ENCODE measurements around the gene ZC3H18.

ZC3H18 gene

DNA sequence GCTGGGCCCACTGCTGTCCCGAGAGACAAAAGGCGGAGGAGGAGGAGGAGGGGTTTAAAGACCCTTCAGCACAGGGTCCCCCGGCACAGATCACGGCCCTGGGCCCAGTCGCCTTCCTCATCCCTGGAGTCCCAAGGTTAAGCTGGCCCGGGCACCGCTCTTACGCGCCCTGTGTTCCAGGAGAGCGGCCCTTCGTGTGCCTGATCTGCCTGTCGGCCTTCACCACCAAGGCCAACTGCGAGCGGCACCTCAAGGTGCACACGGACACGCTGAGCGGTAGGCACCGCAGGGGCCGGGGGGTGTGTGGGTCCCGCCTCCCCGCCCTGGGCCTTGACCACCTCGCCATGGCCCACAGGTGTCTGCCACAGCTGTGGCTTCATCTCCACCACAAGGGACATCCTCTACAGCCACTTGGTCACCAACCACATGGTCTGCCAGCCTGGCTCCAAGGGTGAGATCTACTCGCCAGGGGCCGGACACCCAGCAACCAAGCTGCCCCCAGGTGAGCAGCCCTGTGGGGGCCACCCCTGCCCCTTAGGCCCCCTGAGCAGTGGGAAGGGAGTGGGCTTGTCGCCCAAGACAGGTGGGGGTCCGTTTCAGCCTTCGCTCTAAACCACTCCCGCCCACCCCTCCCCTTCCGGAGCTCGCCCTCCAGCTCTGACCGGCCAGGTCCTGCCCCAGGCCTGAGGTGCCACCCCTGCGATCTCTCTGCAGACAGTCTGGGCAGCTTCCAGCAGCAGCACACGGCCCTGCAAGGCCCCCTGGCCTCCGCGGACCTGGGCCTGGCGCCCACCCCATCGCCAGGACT lies 37.6 kb upstream of the ZC3H18 start:
- no peak for DNase-seq (ENCODE audit: low spot score)

DNA sequence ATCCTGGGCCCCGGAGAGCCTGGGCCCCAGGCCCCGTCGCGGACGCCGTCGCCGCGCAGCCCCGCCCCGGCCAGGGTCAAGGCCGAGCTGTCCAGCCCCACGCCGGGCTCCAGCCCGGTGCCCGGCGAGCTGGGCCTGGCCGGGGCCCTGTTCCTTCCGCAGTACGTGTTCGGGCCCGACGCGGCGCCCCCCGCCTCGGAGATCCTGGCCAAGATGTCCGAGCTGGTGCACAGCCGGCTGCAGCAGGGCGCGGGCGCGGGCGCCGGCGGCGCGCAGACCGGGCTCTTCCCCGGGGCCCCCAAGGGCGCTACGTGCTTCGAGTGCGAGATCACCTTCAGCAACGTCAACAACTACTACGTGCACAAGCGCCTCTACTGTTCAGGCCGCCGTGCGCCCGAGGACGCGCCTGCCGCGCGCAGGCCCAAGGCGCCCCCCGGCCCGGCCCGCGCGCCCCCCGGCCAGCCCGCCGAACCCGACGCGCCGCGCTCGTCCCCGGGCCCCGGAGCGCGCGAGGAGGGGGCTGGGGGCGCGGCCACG lies 36.8 kb upstream of the ZC3H18 start:
- no peak for DNase-seq (ENCODE audit: low spot score)

DNA sequence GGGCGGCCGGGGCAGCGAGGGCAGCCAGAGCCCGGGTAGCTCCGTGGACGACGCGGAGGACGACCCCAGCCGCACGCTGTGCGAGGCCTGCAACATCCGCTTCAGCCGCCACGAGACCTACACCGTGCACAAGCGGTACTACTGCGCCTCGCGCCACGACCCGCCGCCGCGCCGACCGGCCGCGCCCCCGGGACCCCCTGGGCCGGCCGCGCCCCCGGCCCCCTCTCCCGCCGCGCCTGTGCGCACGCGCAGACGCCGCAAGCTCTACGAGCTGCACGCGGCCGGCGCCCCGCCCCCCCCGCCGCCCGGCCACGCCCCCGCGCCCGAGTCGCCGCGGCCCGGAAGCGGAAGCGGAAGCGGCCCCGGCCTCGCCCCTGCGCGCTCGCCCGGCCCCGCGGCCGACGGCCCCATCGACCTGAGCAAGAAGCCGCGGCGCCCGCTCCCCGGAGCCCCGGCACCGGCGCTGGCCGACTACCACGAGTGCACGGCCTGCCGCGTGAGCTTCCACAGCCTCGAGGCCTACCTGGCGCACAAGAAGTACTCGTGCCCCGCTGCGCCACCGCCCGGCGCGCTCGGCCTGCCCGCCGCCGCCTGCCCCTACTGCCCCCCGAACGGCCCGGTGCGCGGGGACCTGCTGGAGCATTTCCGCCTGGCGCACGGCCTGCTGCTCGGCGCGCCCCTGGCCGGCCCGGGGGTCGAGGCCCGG lies 36.1 kb upstream of the ZC3H18 start:
- DNase-seq (ENCODE audit: low spot score) = peak; percentile 42

DNA sequence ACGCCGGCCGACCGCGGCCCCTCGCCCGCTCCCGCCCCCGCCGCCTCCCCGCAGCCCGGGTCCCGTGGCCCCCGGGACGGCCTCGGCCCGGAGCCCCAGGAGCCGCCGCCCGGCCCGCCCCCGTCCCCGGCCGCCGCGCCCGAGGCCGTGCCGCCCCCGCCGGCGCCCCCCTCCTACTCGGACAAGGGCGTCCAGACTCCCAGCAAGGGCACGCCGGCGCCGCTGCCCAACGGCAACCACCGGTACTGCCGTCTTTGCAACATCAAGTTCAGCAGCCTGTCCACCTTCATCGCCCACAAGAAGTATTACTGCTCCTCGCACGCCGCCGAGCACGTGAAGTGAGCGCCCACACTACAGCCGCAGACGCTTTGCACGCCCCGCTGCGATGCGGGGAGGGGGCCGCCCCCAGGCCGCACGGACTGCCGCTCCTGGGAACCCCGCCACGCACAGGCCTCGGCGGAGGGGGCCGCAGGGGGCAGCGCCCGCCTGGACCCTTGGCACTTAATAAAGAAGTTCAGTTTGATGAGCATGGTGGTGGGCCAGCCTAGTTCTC lies 35.5 kb upstream of the ZC3H18 start:
- no peak for DNase-seq (ENCODE audit: low spot score)

DNA sequence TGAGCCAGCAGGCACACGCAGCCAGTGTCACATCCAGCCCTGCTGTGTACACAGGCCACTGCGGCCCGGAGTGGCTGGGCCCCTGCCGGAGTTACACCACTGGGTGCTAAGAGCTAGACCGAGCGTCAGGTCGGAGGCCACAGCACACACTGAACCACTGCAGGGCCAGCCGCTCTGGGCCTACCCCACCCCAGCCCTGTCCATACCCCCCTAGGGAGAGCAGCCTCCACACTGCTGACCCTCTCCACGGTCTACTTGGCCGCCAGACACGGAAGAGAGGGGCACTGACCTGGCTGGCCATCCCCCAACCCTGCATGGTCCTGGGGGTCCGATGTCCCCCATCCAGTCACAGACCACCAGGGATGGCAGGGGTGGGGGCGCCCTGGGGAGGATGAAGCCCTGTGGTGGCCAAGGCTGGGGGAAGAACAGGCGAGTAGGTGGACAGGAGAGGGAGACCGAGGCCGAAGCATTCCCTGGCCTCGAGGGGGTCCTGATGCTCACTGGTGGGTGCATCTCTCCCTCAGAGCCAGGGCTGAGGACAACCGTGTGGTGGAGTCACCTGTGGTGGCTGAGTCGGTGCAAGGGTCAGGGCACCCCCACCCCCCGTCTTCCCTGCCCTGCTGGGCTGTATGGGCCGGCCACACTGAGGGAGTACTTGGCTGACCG lies 34.9 kb upstream of the ZC3H18 start:
- DNase-seq (ENCODE audit: low spot score) = no peak

DNA sequence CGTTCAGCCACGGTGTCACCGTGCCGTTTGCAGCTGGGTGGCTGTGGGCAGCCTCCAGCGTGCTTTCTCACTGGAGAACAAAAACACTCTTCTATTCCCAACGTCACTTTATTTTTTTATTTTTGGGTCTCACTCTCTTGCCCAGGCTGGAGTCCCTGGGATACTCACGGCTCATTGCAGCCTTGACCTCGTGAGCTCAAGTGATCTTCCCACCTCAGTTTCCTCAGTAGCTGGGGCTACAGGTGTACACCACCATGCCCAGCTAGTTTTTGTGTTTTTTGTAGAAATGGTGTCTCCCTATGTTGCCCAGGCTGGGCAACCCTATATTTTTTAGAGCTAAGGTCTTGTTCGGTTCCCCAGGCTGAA lies 34.4 kb upstream of the ZC3H18 start:
- no peak for DNase-seq (ENCODE audit: low spot score)

DNA sequence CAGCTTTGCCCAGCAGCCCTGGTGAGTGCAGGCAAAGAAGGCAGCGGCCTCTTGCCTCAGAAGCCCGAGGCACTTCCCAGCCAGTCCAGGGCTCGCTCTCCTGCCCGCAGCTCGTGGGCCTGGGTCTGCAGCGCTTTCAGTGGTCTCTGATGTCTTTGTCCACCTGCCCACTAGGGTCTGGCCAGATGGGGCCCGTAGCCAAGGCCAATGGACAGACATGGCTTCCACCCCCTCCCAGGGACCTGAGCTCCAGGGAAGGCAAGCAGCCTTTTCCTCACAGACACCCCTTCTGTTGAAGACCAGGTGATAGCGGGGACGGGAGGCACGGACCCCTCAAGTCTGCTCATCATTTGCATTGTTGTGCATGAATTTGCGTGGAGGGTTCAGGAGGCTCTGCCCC lies 33.7 kb upstream of the ZC3H18 start:
- no peak for DNase-seq (ENCODE audit: low spot score)

DNA sequence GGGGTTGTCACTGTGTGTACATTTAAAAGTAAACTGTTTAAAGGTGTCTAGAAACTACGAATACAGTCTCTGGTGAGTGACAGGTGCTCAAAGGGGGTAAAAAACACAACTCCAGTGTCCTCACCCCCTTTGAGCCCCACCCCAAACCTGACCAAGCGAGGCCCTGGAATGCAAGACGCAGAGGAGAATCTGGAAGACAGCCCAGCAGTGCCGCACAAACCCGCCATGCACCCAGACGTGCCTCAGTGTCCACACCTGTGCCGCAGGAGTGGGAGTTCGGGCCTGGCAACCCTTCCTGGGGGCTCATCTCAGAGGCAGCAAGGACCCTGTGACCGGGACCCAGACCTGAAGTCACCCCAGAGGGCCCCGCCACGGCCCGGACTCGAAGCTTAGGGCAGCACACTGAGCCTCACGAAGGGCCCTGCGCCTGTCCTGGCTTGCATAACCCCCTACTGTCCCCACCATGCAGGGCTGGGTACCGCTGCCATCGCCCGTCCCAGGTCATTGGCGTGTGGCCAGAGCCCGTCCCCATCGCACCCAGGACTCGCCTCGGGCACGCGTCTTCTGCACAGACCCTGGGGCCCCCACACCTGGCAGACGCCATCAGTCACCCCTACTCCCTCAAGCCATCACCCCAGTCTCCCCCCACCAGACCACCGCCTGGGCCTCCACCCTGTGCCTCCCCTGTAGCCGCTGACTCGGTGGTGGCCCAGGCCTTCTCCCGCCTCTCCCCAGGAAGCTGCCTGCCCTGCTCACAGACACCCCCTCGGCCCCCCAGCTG lies 33.0 kb upstream of the ZC3H18 start:
- DNase-seq (ENCODE audit: low spot score) = no peak

DNA sequence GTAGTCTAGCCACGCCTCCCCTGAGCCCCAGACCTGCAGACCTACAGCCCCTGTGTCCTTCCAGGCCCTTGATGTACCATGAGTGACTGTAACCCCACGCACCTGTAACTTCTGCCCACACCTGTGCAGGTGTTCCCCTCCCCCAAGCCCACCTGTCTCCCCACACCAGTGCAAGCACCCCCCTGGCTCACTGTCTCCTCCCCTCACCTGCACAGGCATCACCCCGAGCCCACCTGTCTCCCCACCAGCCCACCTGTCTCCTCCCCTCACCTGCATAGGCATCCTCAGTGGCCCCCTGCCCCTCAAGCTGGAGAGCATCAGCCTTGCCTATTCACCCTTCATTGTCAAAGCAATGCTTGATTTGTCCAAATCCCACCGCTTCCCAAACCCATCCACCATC lies 32.3 kb upstream of the ZC3H18 start:
- DNase-seq (ENCODE audit: low spot score) = no peak

DNA sequence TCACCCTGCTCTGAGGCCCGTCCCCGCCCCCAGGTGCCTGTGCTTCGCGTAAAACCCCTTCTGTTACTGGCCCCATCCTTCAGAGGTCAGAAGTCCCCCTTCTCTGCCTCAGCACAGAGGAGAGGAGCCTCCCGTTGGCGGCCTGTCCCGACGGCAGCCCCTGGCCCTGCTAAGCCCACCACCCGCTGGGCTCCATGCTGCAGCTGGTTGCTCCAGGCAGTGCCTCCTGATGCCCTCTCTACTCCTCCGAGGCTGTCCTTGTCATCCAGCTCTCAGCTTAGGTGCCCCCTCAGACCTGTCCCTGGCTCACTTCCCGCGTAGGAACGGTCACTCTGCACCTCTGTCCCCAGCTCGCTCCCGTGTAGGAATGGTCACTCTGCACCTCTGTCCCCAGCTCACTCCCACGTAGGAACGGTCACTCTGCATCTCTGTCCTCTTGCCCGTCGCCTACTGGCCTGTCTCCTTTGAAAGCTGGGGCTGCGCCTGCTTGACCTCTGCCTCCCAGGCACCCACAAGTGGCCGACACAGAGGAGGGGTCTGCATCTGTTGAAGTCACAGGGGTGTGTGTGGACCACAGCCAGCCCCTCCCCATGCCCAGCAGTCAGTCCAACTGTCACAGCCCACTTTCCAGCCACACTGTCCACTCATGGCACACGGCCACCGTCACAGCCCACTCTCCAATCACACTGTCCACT lies 31.7 kb upstream of the ZC3H18 start:
- no peak for DNase-seq (ENCODE audit: low spot score)

DNA sequence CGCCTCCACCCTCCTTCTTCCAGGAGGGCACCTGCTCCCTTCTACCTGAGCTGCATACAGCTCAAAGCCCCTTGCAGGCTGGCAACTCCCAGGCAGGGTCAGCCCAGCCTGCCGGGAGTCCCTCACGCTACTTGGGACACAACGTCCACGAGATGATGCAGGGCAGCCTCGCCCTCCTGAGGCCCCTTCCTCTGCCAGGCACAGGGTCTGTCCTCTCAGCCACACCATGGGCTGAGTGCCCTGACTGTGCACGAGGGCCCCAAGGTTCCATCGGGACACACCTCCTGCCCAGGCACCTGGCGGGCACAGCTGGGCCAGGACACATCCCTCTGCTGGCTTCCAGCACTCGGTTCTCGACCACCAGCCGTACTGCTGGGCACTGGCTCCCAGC lies 30.9 kb upstream of the ZC3H18 start:
- no peak for DNase-seq (ENCODE audit: low spot score)

DNA sequence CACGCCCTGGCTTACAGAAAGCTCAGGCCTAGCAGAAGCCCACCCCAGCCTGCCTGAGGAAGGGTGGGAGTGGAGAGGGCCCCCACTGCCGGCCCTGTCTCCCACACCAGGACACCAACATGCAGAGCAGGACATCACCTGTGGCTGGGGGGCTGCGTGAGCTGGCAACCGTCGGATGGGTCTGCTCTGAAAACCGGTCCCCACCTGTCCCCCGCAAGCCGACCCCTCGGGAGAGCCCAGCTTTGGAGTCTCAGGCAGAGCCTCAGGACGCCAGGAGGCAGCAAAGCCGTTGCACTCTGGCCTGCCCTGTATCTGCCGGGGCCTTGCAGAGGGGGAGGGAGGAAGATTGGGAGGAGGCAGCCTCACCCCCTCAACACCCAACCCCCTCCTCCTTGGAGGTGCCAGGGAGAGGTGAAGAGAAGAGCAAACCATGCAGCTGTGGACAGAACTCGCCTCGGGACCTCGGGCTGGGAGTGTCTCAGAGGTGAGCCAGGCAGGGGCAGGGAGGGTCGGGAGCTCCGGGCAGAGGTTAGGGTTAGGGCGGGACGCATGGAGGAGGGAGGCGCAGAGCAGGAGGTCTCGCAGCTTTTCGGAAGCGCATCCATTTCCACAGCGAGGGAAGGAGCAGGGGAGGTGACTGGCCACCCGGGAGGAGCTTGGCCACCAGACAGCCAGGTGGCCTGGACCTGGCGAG lies 30.4 kb upstream of the ZC3H18 start:
- no peak for DNase-seq (ENCODE audit: low spot score)

DNA sequence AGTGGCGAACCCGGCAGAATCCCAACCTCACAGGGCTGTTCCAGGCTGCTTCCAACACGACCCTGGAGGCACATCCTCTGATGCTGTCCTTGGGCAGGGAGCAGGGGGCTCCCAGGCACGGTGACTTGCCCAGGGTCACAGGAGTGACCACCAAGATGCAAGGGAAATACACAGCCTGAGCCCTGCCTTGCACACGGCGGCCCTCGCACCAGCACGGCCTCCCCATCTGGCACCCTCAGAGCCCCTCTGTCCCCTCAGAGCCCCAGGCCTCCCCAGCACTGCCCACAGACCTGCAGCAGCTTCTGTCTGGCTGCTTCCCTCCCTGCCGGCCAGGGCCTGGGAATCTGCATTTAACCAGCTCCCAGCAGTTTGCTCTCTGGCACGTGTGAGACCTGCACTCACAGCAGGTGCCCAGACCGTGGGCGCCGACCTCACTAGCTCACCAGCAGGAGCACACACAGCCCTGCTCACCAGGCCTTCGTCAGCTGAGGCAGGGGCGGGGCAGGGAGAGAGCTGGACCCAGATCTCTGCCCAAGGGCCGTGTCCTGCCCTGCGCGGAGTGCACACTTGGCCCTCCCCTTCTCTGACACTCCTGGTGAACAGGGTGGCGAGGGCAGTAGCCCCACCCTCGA lies 29.7 kb upstream of the ZC3H18 start:
- DNase-seq (ENCODE audit: low spot score) = no peak

DNA sequence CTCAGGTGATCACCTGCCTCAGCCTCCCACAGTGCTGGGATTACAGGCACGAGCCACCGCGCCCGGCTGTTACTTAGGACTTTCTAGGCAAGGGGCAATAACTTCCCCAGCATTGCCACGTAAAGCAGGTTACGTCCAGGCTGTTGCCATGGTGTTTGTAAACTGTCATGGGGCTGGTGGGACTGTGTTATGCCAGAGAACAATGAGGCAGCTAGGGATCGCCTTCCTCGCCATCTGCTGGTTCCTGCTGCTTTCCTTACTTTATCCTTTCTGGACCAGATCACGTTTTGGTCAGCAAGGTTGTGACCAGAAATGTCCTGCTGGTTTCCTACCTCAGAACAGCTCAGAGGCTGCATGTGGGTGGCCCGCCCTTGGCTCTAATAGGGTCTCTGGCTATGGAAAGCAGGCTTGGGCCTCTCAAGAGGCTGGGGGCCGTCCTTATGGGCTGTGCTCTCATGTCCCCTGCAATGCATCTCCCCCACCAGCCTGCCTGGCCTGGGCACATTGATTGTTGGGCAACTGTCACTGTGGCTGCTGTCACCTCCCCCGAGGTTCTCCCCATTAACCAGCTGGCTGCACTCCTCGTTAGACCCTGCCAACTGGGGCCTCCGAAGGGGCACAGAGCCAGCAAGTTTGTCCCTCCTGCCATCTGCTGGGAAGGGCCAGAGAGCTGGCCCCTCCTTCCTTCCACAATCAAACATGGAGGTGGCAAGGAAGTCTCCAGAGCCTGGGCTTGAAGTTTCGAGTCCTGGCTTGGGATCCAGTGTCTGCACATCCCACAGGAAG lies 28.2 kb upstream of the ZC3H18 start:
- no peak for DNase-seq (ENCODE audit: low spot score)

DNA sequence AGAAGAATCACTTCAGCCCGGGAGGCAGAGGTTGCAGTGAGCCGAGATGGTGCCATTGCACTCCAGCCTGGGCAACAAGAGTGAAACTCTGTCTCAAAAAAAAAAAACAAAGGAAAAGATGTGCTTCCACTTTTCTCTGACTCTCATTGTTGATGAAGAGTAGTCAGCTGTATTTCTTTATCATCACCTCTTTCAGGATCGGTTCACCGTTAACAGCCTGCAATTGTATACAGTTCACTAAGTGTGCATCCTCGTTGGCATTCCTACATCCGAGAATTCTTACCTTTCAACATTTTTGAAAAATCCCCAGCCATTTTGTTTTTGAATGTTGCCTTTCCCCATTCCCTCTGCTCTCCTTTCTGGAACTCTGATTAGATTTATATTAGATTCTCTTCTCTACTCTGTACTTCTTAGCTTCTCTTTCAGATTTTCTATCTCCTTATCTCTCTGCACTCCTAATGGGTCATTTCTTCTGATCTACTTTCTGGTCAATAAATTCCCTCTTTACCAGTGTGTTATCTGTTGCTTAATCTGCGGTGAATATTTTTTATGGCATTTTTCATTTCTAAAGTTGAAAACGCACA lies 26.9 kb upstream of the ZC3H18 start:
- DNase-seq (ENCODE audit: low spot score) = no peak

DNA sequence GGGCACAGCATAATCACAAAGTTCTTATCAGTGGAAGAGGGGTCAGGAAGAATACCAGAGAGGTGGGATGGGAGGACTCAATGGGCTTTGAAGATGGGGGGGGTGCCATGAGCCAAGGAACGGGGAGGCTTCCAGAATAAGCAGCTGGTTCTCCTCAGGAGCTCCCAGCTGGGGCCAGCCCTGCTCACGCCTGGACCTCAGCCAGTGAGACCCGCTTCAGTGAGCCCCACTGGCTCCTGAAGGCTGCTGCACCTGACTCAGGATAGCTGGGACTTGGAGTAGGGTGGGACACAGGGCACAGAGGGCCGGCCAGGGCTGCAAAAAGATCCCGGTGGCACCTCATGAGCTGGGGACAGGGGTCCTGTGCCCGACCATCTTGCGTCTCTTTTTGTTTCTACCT lies 24.4 kb upstream of the ZC3H18 start:
- DNase-seq (ENCODE audit: low spot score) = no peak

DNA sequence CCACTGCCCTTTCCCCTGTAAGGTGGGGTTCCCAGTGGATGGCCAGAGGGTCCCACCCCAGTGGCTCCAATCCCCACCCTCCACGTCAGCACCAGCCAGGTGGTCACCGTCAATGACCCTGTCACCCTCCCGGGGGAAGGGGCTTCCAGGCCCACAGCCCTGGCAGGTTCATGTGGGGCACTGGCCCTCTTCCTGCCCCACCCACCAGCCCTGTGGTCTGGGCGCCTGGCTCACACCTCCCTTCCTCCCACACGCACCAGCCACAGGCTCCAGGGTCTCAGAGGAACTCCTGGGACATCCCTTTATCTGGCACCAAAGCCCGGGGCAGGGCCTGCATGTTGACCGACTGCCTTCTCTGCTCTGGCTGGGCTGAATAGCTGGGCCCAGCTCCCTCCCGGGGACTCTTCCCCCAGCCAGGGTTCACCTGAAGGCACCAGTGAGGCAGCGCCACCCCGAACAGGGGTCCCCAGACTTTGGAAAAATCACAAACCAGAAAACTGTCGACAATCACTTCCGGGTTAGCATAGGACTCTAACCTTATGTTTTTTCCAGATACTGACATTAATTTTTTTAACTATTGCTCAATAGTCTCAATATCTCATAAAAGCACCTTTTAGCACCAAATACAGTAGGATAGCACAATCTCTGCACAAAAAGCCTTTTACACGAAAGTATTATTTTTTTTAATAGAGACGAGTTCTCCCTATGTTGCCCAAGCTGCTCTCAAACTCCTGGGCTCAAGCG lies 21.9 kb upstream of the ZC3H18 start:
- no peak for DNase-seq (ENCODE audit: low spot score)

DNA sequence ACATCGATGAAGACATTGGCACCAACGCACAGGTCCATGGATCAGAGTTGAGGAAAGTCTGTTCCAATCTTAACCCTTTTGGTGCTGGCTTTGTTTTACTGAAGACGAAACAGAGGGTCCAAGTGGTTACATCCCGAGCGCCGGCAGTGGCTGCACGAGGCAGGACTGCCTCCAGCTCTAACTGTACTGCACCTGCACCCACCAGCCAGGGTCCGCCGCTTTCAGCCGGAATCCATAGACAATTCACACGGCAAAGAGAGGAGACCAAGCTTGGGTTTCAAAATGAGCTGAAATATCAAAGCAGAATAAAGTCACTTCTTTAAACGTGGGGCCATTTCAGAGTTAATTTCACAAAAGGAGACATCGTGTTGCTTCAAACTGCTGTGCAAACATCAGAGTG lies 21.2 kb upstream of the ZC3H18 start:
- no peak for DNase-seq (ENCODE audit: low spot score)

Measured in hematopoietic multipotent progenitor cell treated with erythropoietin and hydrocortisone succinate and interleukin-3 and kit ligand, for 17 days (in vitro differentiated cells).